ENCODE results near the gene SYNGR3.
"Not testable (repeated sequence)": the region's sequence is repeated elsewhere in the genome, so short reads cannot be mapped to it uniquely, and the experiment has no call there.

The SYNGR3 gene

DNA sequence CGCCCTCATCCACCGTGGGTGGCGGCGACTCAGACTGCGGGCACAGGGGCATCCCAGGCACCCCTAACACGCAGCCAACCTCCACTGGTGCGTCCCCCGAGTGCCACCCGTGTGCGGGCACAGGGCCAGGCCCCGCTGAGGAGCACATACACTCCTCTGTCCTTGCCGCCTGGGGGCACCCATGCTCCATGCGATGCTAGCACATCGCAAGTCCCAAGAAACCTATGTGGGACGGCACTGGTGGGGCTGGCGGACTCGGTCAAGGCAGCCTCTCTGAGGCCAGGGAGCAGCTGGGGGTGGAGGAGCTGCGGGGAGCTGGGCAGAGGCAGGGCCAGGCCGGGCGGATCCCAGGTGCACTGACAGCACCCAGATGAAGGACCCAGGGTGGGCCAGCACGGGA lies 15.9 kb downstream of the SYNGR3 start:
- Histone ChIP-seq H3K4me1 (ENCODE audit: insufficient read depth, insufficient read length) (peaks cover 38% of the 10 kb centered on the region), H3K9ac (ENCODE audit: insufficient read length, low read depth) (peak overlapping the region; percentile 46), H3K9me3 (ENCODE audit: insufficient read depth, low read length) (no peaks in the 10 kb centered on the region), H3K36me3 (ENCODE audit: insufficient read depth, insufficient read length, low read length) (peaks cover 72% of the 10 kb centered on the region), H3K4me3 (ENCODE audit: insufficient read length, low read depth) (no peak overlapping the region), H3K27me3 (ENCODE audit: insufficient read depth, insufficient read length) (no peaks in the 10 kb centered on the region)
- DNase-seq (ENCODE audit: low read depth, low spot score), result no peak
- no peak for TF ChIP-seq ZNF274 (IDR thresholded peaks at IDR 0.05; ENCODE audit: low read depth, low read length)
- TF ChIP-seq YY1 (IDR thresholded peaks at IDR 0.05; ENCODE audit: insufficient read depth, insufficient read length), result no peak

DNA sequence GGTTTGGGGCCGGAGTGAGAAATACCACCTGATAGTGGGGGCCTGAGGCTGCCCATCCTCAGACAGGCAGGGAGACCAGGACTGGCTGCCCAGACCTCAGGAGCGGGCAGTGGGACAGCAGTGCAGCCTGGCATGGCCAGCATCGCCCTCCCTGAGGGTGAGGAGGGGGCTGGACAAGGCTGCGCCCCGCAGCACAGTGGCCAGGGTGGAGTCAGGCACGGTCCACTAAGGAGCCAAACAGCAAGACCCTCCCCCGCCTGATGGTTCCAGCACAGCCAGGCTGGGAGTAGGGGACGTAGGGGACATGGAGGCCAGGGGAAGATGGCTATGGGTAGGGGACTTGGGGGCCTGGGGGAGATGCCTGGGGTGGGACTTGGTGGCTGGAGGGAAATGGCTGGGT lies 16.5 kb downstream of the SYNGR3 start:
- no peaks in the 10 kb centered on the region for H3K27me3 ChIP-seq (ENCODE audit: insufficient read depth, insufficient read length)
- TF ChIP-seq SUZ12 (IDR thresholded peaks at IDR 0.05; ENCODE audit: extremely low read depth, insufficient read depth, insufficient read length), result no peak
- H3K9me3 ChIP-seq (ENCODE audit: insufficient read depth, low read length), result no peaks in the 10 kb centered on the region
- H3K4me1 ChIP-seq (ENCODE audit: insufficient read depth, insufficient read length), result peaks cover 38% of the 10 kb centered on the region
- no peak for DNase-seq (ENCODE audit: low read depth, low spot score)
- H3K4me3 ChIP-seq (ENCODE audit: insufficient read length, low read depth), result no peak overlapping the region
- H3K9ac ChIP-seq (ENCODE audit: insufficient read length, low read depth), result peak overlapping the region; percentile 17
- H3K36me3 ChIP-seq (ENCODE audit: insufficient read depth, insufficient read length, low read length), result peaks cover 69% of the 10 kb centered on the region

DNA sequence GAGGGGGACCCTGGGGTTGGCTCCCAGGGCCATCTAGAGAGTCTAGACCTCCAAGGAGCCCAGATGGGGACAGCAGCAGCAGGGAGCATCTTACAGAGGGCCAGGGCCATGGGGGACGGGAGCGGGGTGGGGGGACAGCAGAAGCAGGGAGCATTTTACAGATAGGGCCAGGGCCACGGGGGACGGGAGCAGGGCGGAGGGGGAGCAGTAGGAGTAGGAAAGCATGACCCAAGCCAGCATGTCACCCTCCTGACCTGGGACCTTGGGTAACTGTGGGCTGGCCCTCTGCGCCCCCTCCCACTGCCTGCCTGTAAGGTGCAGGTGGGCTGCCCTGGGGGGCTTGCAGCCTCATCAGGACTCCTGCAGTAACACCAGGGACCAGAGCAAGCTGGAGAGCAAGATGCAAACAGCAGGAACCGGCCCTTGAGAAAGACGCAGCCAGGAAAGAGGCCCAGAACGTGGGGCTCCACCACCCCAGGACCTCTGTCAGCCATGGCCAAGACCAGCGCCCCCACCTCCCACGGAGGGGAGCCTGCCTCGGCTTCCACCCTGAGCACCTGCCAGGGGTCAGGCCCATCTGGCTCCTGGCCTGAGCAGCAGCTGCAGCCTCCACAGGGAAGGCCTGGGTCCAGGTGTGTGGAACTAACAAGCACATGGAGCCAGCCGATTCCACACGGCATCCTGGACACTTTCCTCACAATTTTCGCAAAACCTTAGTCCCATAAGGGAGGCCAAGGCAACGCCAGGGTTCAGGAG lies 17.5 kb downstream of the SYNGR3 start:
- Histone ChIP-seq H3K9me3 (ENCODE audit: insufficient read depth, low read length) (no peaks in the 10 kb centered on the region), H3K9ac (ENCODE audit: insufficient read length, low read depth) (peak overlapping the region; percentile 92), H3K36me3 (ENCODE audit: insufficient read depth, insufficient read length, low read length) (peaks cover 59% of the 10 kb centered on the region), H3K4me3 (ENCODE audit: insufficient read length, low read depth) (peak overlapping the region; percentile 1), H3K27me3 (ENCODE audit: insufficient read depth, insufficient read length) (no peaks in the 10 kb centered on the region), H3K4me1 (ENCODE audit: insufficient read depth, insufficient read length) (peaks cover 38% of the 10 kb centered on the region)
- TF ChIP-seq ZNF274 (IDR thresholded peaks at IDR 0.05; ENCODE audit: low read depth, low read length), result no peak
- no peak for TF ChIP-seq SUZ12 (IDR thresholded peaks at IDR 0.05; ENCODE audit: extremely low read depth, insufficient read depth, insufficient read length)
- no peak for DNase-seq (ENCODE audit: low read depth, low spot score)

DNA sequence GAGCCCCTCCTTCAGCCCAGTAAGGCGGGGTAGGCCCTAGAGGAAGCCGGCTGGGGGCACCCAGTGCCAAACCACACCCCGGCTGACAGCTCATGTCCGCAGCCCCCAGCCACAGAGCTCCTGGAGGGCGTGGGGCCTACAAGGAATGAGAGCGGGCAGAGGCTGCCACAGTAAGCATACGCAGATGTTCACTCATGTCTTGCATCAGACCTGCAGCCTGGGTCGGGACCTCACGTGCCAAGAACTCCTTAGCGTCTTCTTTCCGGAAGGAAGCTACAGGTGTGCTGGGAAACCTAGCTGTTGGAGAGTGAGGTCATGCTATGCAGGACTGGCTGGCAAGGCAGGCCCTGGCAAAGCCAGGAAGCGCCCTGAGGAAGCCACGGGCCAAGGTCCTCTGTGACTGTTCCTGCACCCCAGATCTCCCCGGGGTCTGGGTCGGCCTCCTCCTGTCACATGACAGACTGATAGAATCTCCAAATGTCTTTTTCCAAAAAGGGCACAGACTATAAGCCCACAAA lies 18.3 kb downstream of the SYNGR3 start:
- DNase-seq (ENCODE audit: low read depth, low spot score), result no peak
- Histone ChIP-seq H3K9ac (ENCODE audit: insufficient read length, low read depth) (peak overlapping the region; percentile 92), H3K4me3 (ENCODE audit: insufficient read length, low read depth) (no peak overlapping the region), H3K36me3 (ENCODE audit: insufficient read depth, insufficient read length, low read length) (peaks cover 51% of the 10 kb centered on the region), H3K4me1 (ENCODE audit: insufficient read depth, insufficient read length) (peaks cover 34% of the 10 kb centered on the region), H3K9me3 (ENCODE audit: insufficient read depth, low read length) (no peaks in the 10 kb centered on the region), H3K27me3 (ENCODE audit: insufficient read depth, insufficient read length) (no peaks in the 10 kb centered on the region)
- TF ChIP-seq SUZ12 (IDR thresholded peaks at IDR 0.05; ENCODE audit: extremely low read depth, insufficient read depth, insufficient read length), result no peak
- no peak for TF ChIP-seq ZNF274 (IDR thresholded peaks at IDR 0.05; ENCODE audit: low read depth, low read length)
- TF ChIP-seq YY1 (IDR thresholded peaks at IDR 0.05; ENCODE audit: insufficient read depth, insufficient read length), result no peak

DNA sequence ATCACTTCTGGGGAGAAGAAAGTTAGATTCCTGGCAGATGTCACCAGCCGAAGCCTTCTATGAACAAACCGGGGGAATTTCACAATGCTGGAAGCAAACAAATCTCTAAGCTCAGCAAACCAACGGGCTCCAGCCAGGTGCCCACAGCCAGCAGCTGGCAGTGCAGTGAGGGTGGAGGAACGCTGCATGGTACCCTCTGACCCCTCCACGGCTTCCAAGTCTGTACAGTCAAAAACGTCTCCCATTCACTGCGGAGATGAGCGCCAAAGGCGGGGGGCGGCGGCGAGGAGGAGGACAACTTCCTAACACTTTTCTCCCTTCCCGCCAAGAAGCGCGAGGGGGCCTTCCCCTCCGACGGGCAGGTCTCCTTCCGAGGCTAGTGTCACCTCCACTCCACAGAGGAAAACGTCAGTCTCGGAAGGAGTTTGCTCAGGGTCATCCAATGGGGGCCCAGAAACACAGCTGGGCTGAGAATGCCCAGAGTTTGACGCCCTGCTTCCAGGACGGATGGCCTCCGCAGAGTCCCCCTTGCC lies 18.9 kb downstream of the SYNGR3 start:
- Histone ChIP-seq H3K9me3 (ENCODE audit: insufficient read depth, low read length) (no peaks in the 10 kb centered on the region), H3K4me3 (ENCODE audit: insufficient read length, low read depth) (peak overlapping the region; percentile 76), H3K36me3 (ENCODE audit: insufficient read depth, insufficient read length, low read length) (peaks cover 45% of the 10 kb centered on the region), H3K27me3 (ENCODE audit: insufficient read depth, insufficient read length) (no peaks in the 10 kb centered on the region), H3K9ac (ENCODE audit: insufficient read length, low read depth) (peak overlapping the region; percentile 92), H3K4me1 (ENCODE audit: insufficient read depth, insufficient read length) (peaks cover 28% of the 10 kb centered on the region)
- TF ChIP-seq ZNF274 (IDR thresholded peaks at IDR 0.05; ENCODE audit: low read depth, low read length) (no peak), YY1 (IDR thresholded peaks at IDR 0.05; ENCODE audit: insufficient read depth, insufficient read length) (no peak), SUZ12 (IDR thresholded peaks at IDR 0.05; ENCODE audit: extremely low read depth, insufficient read depth, insufficient read length) (no peak)
- DNase-seq (ENCODE audit: low read depth, low spot score), result no peak

DNA sequence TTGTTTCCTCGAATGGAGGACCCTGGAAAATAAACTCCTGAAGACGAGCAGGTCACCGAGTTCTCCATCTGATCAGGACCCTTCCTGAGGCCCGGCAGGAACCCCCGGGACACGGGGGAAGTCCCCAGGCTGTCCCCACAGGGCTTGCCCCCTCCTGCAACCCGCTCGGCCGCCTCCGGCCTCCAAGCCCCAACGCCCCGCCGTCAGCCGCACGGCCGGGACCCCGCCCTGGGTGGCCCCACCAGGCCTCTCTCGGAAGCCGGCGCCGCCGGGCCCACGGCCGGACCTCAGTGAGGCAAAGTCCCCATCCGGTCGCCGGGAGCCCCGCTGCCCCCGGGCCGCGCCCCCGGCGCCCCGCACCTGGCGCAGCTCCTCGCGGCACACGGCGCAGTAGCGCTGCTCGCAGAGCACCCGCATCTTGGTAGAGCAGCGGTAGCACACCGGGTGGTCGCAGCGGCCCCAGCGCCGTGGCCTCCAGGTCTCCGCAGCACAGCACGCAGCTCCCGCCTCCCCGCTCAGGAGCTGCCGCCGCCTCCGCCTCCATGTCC lies 19.5 kb downstream of the SYNGR3 start:
- no peak for DNase-seq (ENCODE audit: low read depth, low spot score)

DNA sequence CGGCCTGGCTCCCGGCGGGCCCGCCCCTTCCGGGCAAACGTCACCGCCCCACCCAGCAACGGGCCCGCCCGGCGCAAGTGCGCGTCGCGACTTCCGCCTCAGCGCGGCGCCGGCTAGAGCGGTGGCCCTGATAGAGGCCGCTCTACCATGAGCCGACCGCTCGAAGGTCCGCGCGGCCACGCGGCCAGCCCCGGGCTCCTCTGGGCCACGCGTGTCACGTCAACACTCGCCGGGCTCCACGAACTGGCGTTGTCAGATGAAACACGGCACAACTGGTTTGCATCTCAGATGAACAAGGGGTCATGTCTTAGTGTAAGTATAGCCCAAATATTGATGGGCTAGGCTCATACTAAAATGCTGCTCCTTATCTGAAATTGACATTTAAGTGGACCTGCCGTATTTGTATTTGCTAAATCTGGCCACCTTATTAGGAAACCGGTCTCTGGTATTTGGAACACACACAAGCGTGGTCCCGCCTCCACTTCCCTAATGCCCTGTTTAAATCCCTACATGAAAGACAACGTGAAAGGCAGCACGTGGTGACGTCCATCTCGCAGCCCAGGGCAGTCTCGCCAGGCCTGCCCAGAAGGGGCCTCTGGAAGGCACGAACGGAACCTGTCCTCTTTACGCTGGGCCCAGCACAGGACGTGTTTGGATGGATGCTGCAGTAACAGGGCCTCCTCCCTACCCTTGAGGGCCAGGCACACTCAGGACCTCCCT lies 20.2 kb downstream of the SYNGR3 start, which contains the start of gene ZNF598:
TSS of gene ZNF598 (minus strand) at position 31 of the 720 bp plus-strand sequence.
- Histone ChIP-seq H3K4me1 (ENCODE audit: insufficient read depth, insufficient read length) (peaks cover 20% of the 10 kb centered on the region), H3K4me3 (ENCODE audit: insufficient read length, low read depth) (peak within 1 kb of the TSS; percentile 85), H3K9ac (ENCODE audit: insufficient read length, low read depth) (peak within 1 kb of the TSS; percentile 92), H3K36me3 (ENCODE audit: insufficient read depth, insufficient read length, low read length) (peaks cover 38% of the 10 kb centered on the region), H3K9me3 (ENCODE audit: insufficient read depth, low read length) (no peaks in the 10 kb centered on the region), H3K27me3 (ENCODE audit: insufficient read depth, insufficient read length) (no peaks in the 10 kb centered on the region)
- DNase-seq (ENCODE audit: low read depth, low spot score), result peak; percentile 77
- TF ChIP-seq ZNF274 (IDR thresholded peaks at IDR 0.05; ENCODE audit: low read depth, low read length) (no peak), SUZ12 (IDR thresholded peaks at IDR 0.05; ENCODE audit: extremely low read depth, insufficient read depth, insufficient read length) (no peak), YY1 (IDR thresholded peaks at IDR 0.05; ENCODE audit: insufficient read depth, insufficient read length) (no peak)

More for the DNA sequence above, 19.5 kb downstream of the SYNGR3 start:
- Histone ChIP-seq H3K9me3 (ENCODE audit: insufficient read depth, low read length) (no peaks in the 10 kb centered on the region), H3K4me1 (ENCODE audit: insufficient read depth, insufficient read length) (peaks cover 27% of the 10 kb centered on the region), H3K9ac (ENCODE audit: insufficient read length, low read depth) (peak overlapping the region; percentile 92), H3K36me3 (ENCODE audit: insufficient read depth, insufficient read length, low read length) (peaks cover 45% of the 10 kb centered on the region), H3K4me3 (ENCODE audit: insufficient read length, low read depth) (peak overlapping the region; percentile 76), H3K27me3 (ENCODE audit: insufficient read depth, insufficient read length) (no peaks in the 10 kb centered on the region)
- TF ChIP-seq YY1 (IDR thresholded peaks at IDR 0.05; ENCODE audit: insufficient read depth, insufficient read length) (no peak), SUZ12 (IDR thresholded peaks at IDR 0.05; ENCODE audit: extremely low read depth, insufficient read depth, insufficient read length) (no peak), ZNF274 (IDR thresholded peaks at IDR 0.05; ENCODE audit: low read depth, low read length) (no peak)

DNA sequence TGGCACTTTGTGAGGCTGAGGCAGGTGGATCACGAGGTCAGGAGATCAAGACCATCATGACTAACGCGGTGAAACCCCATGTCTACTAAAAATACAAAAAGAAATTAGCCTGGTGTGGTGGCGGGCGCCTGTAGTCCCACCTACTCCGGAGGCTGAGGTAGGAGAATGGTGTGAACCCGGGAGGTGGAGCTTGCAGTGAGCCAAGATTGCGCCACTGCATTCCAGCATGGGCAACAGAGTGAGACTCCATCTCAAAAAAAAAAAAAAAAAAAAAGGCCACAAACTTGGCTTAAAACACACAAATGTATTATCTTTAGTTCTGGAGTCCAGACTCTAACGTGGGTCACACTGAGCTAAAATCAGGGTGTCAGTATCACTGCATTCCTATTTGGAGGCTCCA lies 22.0 kb downstream of the SYNGR3 start:
- H3K9ac ChIP-seq (ENCODE audit: insufficient read length, low read depth); DNase-seq (ENCODE audit: low read depth, low spot score); H3K4me3 ChIP-seq (ENCODE audit: insufficient read length, low read depth); H3K27me3 ChIP-seq (ENCODE audit: insufficient read depth, insufficient read length); H3K9me3 ChIP-seq (ENCODE audit: insufficient read depth, low read length): not testable (repeated sequence)
- Histone ChIP-seq H3K36me3 (ENCODE audit: insufficient read depth, insufficient read length, low read length) (peaks cover 22% of the 10 kb centered on the region), H3K4me1 (ENCODE audit: insufficient read depth, insufficient read length) (peaks cover 16% of the 10 kb centered on the region)

Measured in NT2/D1 (cell line).